Tibial nerve (tissue), 4 donors: ENCODE measurements around the gene PPP3CB.

Experiments
- EP300 ChIP-seq, 2 donors: sonication (generic); formaldehyde crosslinking; IDR thresholded peaks; one replicate each; pipeline ENCODE4 v1.6.1; 2017; ENCODE audit warnings: antibody characterized with exemption in 2 of 2, mild to moderate bottlenecking in 1 of 2
- POLR2A ChIP-seq, 2 donors: fragments of 450-650 bp; IDR thresholded peaks; one replicate each; pipeline ENCODE4 v1.6.1; 2017; ENCODE audit warnings: antibody characterized with exemption in 2 of 2, mild to moderate bottlenecking in 2 of 2, moderate library complexity in 2 of 2
- TF ChIP-seq, protein P1 (sequence below), 5 experiments: fragments of 200-600 bp in 3 of 5; fragments of 450-650 bp in 2 of 5; sonication (generic) in 3 of 5; IDR thresholded peaks; one replicate each; pipeline ENCODE4 v1.5.1; 2016 to 2019; ENCODE audit warnings: antibody characterized with exemption in 5 of 5, mild to moderate bottlenecking in 3 of 5, moderate library complexity in 2 of 5

DNA sequence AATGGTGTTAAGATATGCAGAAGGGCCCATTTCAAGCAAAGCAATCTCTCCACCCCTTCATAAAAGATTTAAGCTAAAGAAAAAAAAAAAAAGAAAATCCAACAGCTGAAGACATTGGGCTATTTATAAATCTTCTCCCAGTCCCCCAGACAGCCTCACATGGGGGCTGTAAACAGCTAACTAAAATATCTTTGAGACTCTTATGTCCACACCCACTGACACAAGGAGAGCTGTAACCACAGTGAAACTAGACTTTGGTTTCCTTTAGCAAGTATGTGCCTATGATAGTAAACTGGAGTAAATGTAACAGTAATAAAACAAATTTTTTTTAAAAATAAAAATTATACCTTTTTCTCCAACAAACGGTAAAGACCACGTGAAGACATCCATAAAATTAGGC is 28.6 kb downstream of the PPP3CB start:
- TF ChIP-seq, protein P1, sequence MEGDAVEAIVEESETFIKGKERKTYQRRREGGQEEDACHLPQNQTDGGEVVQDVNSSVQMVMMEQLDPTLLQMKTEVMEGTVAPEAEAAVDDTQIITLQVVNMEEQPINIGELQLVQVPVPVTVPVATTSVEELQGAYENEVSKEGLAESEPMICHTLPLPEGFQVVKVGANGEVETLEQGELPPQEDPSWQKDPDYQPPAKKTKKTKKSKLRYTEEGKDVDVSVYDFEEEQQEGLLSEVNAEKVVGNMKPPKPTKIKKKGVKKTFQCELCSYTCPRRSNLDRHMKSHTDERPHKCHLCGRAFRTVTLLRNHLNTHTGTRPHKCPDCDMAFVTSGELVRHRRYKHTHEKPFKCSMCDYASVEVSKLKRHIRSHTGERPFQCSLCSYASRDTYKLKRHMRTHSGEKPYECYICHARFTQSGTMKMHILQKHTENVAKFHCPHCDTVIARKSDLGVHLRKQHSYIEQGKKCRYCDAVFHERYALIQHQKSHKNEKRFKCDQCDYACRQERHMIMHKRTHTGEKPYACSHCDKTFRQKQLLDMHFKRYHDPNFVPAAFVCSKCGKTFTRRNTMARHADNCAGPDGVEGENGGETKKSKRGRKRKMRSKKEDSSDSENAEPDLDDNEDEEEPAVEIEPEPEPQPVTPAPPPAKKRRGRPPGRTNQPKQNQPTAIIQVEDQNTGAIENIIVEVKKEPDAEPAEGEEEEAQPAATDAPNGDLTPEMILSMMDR (IDR thresholded peaks at IDR 0.05): no peak
- TF ChIP-seq EP300 (IDR thresholded peaks at IDR 0.05) (no peak), POLR2A (IDR thresholded peaks at IDR 0.05) (no peak)
